ENCODE measurements around the gene TGFBR3. TPM values are rescaled to one million over a fixed set of nuclear protein-coding genes. Genes with fewer than 3 reads are reported as not detected.

TGFBR3 gene
- polyA plus RNA-seq, 1 donor (not counting 4 experiments of a cell fraction or from before 2014, with no cell fraction given) = 1.2 TPM

- Histone ChIP-seq H3K27ac (ENCODE audit: control insufficient read depth, insufficient read depth, low read length) (no peak overlapping the region), H3K9ac (ENCODE audit: control insufficient read depth, extremely low read depth, insufficient read depth, low read length) (no peak overlapping the region), H3K36me3 (ENCODE audit: control insufficient read depth in 2 of 2, extremely low read depth in 1 of 2, insufficient read depth in 2 of 2, low read length in 2 of 2) (no peaks in the 10 kb centered on the region), H3K9me3 (ENCODE audit: control insufficient read depth, low read depth, low read length) (no peaks in the 10 kb centered on the region), H3K4me2 (ENCODE audit: control insufficient read depth, extremely low read depth, insufficient read depth, low read depth, low read length) (no peak overlapping the region), H3K27me3 (ENCODE audit: control insufficient read depth, extremely low read depth, insufficient read depth, low read length) (no peaks in the 10 kb centered on the region), H3K9me1 (ENCODE audit: control insufficient read depth, extremely low read depth, insufficient read depth, low read length) (no peaks in the 10 kb centered on the region), H3K4me1 (ENCODE audit: control insufficient read depth, extremely low read depth, insufficient read depth, low read length) (peaks cover 3% of the 10 kb centered on the region), H3K4me3 (ENCODE audit: control insufficient read depth in 2 of 3, extremely low read depth in 1 of 3, insufficient read depth in 2 of 3, low read depth in 1 of 3, low read length in 3 of 3) (no peak overlapping the region), H4K20me1 (ENCODE audit: control insufficient read depth, extremely low read depth, insufficient read depth, low read length) (no peaks in the 10 kb centered on the region), H3K79me2 (ENCODE audit: control insufficient read depth, insufficient read depth, low read length) (no peaks in the 10 kb centered on the region), H2AFZ (ENCODE audit: control insufficient read depth, low read length) (no peak overlapping the region)
- TF ChIP-seq CTCF (optimal IDR thresholded peaks at IDR 0.05 in 1 of 3, IDR thresholded peaks at IDR 0.05 in 1 of 3, conservative IDR thresholded peaks at IDR 0.05 in 1 of 3; ENCODE audit: extremely low read depth in 1 of 3, insufficient read depth in 2 of 3, low read length in 3 of 3) (no peak), EZH2 (IDR thresholded peaks at IDR 0.05; ENCODE audit: low read length) (no peak)
- peak; percentile 13 for DNase-seq (ENCODE audit: low read depth, low spot score)
- FAIRE-seq = no peak
- dilution Hi-C loops (cut with MboI; ENCODE audit: extremely low pct_ligation_motif_present, low sequenced_read_pairs) = no loop called here
Measured at GRCh38 chr1:91781371-91781825, 104.6 kb downstream of the TGFBR3 start.

- H4K20me1 ChIP-seq (ENCODE audit: control insufficient read depth, extremely low read depth, insufficient read depth, low read length) = no peaks in the 10 kb centered on the region
- no peak overlapping the region for H2AFZ ChIP-seq (ENCODE audit: control insufficient read depth, low read length)
- dilution Hi-C loops (cut with MboI; ENCODE audit: extremely low pct_ligation_motif_present, low sequenced_read_pairs) = no loop called here
- H3K4me3 ChIP-seq (ENCODE audit: control insufficient read depth in 2 of 3, extremely low read depth in 1 of 3, insufficient read depth in 2 of 3, low read depth in 1 of 3, low read length in 3 of 3) = no peak overlapping the region
- H3K27ac ChIP-seq (ENCODE audit: control insufficient read depth, insufficient read depth, low read length) = no peak overlapping the region
- DNase-seq (ENCODE audit: low read depth, low spot score) (no peak), FAIRE-seq (no peak)
- no peaks in the 10 kb centered on the region for H3K27me3 ChIP-seq (ENCODE audit: control insufficient read depth, extremely low read depth, insufficient read depth, low read length)
- H3K4me1 ChIP-seq (ENCODE audit: control insufficient read depth, extremely low read depth, insufficient read depth, low read length) = peaks cover 3% of the 10 kb centered on the region
- H3K9me3 ChIP-seq (ENCODE audit: control insufficient read depth, low read depth, low read length) = no peaks in the 10 kb centered on the region
- H3K9ac ChIP-seq (ENCODE audit: control insufficient read depth, extremely low read depth, insufficient read depth, low read length) = no peak overlapping the region
- TF ChIP-seq EZH2 (IDR thresholded peaks at IDR 0.05; ENCODE audit: low read length) = no peak
- no peak for TF ChIP-seq CTCF (optimal IDR thresholded peaks at IDR 0.05 in 1 of 3, IDR thresholded peaks at IDR 0.05 in 1 of 3, conservative IDR thresholded peaks at IDR 0.05 in 1 of 3; ENCODE audit: extremely low read depth in 1 of 3, insufficient read depth in 2 of 3, low read length in 3 of 3)
- H3K9me1 ChIP-seq (ENCODE audit: control insufficient read depth, extremely low read depth, insufficient read depth, low read length) = no peaks in the 10 kb centered on the region
- H3K4me2 ChIP-seq (ENCODE audit: control insufficient read depth, extremely low read depth, insufficient read depth, low read depth, low read length) = no peak overlapping the region
- no peaks in the 10 kb centered on the region for H3K36me3 ChIP-seq (ENCODE audit: control insufficient read depth in 2 of 2, extremely low read depth in 1 of 2, insufficient read depth in 2 of 2, low read length in 2 of 2)
- H3K79me2 ChIP-seq (ENCODE audit: control insufficient read depth, insufficient read depth, low read length) = no peaks in the 10 kb centered on the region
Measured at GRCh38 chr1:91779548-91780021, 106.4 kb downstream of the TGFBR3 start.

Data from keratinocyte (primary cell).